ENCODE measurements around the gene ARMH1. TPM values are rescaled to one million over a fixed set of nuclear protein-coding genes. Genes with fewer than 3 reads are reported as not detected.

Gene ARMH1
- polyA plus RNA-seq, 1 of the 3 experiments (the other 2 are of a cell fraction), result 6.6 TPM

DNA sequence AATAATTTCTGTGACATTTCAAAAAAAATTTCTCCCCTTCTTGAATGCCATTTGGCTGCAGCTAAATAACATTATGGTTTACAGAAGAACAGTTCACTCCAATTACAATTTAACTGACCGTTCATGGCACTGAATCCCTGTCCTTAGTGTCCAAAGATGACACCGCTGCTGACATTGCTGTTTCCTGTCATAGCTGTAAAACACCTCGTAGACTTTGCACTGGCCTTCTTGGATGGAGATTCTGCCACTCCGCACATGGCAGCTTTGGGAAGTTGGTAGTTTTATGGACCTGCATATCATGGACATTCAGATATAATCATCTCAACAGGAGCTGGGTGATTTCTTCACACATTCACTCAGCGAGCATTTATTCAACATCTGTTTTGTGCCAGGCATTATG is 5.0 kb downstream of the ARMH1 start:
- no peak overlapping the region for H3K27ac ChIP-seq (ENCODE audit: low read depth in 2 of 2, low read length in 1 of 2)
- POLR2A ChIA-PET, result no interaction called here
- CTCF ChIA-PET, result interaction anchor here (0.7 to 1.5 kb wide), 4 partner anchors 10 to 462 kb away, joined by 3 to 7 read pairs (median 4); no protein-coding TSS in a partner anchor
- no peak for DNase-seq
- peaks cover 6% of the 10 kb centered on the region; the same call in 1 of the 2 replicates for H3K79me2 ChIP-seq (ENCODE audit: insufficient read depth)
- no peak overlapping the region for H2AFZ ChIP-seq (ENCODE audit: low read depth)
- WGBS (ENCODE audit: low lambda C conversion rate), result 83% methylated on average over 5 of the region's 5 CpGs
- no peaks in the 10 kb centered on the region for H4K20me1 ChIP-seq (ENCODE audit: insufficient read depth)
- no peaks in the 10 kb centered on the region for H3K9me2 ChIP-seq
- H3K36me3 ChIP-seq (replicated peaks in 1 of 2; ENCODE audit: control insufficient read depth in 1 of 2, insufficient read depth in 2 of 2, low read length in 1 of 2), result no peaks in the 10 kb centered on the region
- H3K9ac ChIP-seq, result no peak overlapping the region
- no peaks in the 10 kb centered on the region for H3K27me3 ChIP-seq (ENCODE audit: insufficient read depth)
- no peak overlapping the region for H3K4me3 ChIP-seq (ENCODE audit: low read depth in 2 of 2, low read length in 1 of 2)
- no peak overlapping the region for H3K4me2 ChIP-seq
- peaks cover 0 to 9% of the 10 kb centered on the region in 2 experiments; a peak in 1 of 4 replicates for H3K4me1 ChIP-seq (ENCODE audit: control insufficient read depth in 1 of 2, insufficient read depth in 2 of 2, low read depth in 1 of 2, low read length in 1 of 2)
- no peaks in the 10 kb centered on the region for H3K9me3 ChIP-seq
- TF ChIP-seq MEF2A (IDR thresholded peaks at IDR 0.05; ENCODE audit: borderline replicate concordance, low read depth) (no peak), FOXJ3 (CRISPR knock-in tag; IDR thresholded peaks at IDR 0.05) (no peak), TAF1 (IDR thresholded peaks at IDR 0.05; ENCODE audit: borderline replicate concordance, low read depth, low read length) (no peak), POLR2AphosphoS5 (IDR thresholded peaks at IDR 0.05; ENCODE audit: low read depth, low read length) (no peak), SIN3A (IDR thresholded peaks at IDR 0.05; ENCODE audit: borderline replicate concordance, low read depth, low read length) (no peak), GATA2 (CRISPR knock-in tag; IDR thresholded peaks at IDR 0.05) (no peak), SMC3 (IDR thresholded peaks at IDR 0.05; ENCODE audit: low read depth, low read length) (no peak)
- no peaks in the 10 kb centered on the region for H3F3A ChIP-seq (replicated peaks; ENCODE audit: insufficient read depth)

- no peak for DNase-seq
- H3F3A ChIP-seq (replicated peaks; ENCODE audit: insufficient read depth), result no peaks in the 10 kb centered on the region
- no peaks in the 10 kb centered on the region for H3K9me2 ChIP-seq
- no peak overlapping the region for H3K4me3 ChIP-seq (ENCODE audit: low read depth in 2 of 2, low read length in 1 of 2)
- CTCF ChIA-PET, result interaction anchor here (1.0 to 1.4 kb wide), 2 partner anchors 27 to 29 kb away, joined by 3 read pairs; no protein-coding TSS in a partner anchor
- 82% methylated on average over 14 of the region's 14 CpGs for WGBS (ENCODE audit: low lambda C conversion rate)
- no peak overlapping the region for H3K4me2 ChIP-seq
- no peaks in the 10 kb centered on the region for H3K36me3 ChIP-seq (replicated peaks in 1 of 2; ENCODE audit: control insufficient read depth in 1 of 2, insufficient read depth in 2 of 2, low read length in 1 of 2)
- no peaks in the 10 kb centered on the region for H3K9me3 ChIP-seq
- no peaks in the 10 kb centered on the region for H4K20me1 ChIP-seq (ENCODE audit: insufficient read depth)
- peaks cover 0 to 2% of the 10 kb centered on the region in 2 experiments; a peak in 1 of 4 replicates for H3K4me1 ChIP-seq (ENCODE audit: control insufficient read depth in 1 of 2, insufficient read depth in 2 of 2, low read depth in 1 of 2, low read length in 1 of 2)
- no peak overlapping the region for H2AFZ ChIP-seq (ENCODE audit: low read depth)
- H3K27ac ChIP-seq (ENCODE audit: low read depth in 2 of 2, low read length in 1 of 2), result no peak overlapping the region
- no peak overlapping the region for H3K9ac ChIP-seq
- no peaks in the 10 kb centered on the region for H3K27me3 ChIP-seq (ENCODE audit: insufficient read depth)
- POLR2A ChIA-PET, result no interaction called here
- H3K79me2 ChIP-seq (ENCODE audit: insufficient read depth), result no peaks in the 10 kb centered on the region
- TF ChIP-seq PBX3 (IDR thresholded peaks at IDR 0.05), result no peak
- TF ChIP-seq, protein P1, sequence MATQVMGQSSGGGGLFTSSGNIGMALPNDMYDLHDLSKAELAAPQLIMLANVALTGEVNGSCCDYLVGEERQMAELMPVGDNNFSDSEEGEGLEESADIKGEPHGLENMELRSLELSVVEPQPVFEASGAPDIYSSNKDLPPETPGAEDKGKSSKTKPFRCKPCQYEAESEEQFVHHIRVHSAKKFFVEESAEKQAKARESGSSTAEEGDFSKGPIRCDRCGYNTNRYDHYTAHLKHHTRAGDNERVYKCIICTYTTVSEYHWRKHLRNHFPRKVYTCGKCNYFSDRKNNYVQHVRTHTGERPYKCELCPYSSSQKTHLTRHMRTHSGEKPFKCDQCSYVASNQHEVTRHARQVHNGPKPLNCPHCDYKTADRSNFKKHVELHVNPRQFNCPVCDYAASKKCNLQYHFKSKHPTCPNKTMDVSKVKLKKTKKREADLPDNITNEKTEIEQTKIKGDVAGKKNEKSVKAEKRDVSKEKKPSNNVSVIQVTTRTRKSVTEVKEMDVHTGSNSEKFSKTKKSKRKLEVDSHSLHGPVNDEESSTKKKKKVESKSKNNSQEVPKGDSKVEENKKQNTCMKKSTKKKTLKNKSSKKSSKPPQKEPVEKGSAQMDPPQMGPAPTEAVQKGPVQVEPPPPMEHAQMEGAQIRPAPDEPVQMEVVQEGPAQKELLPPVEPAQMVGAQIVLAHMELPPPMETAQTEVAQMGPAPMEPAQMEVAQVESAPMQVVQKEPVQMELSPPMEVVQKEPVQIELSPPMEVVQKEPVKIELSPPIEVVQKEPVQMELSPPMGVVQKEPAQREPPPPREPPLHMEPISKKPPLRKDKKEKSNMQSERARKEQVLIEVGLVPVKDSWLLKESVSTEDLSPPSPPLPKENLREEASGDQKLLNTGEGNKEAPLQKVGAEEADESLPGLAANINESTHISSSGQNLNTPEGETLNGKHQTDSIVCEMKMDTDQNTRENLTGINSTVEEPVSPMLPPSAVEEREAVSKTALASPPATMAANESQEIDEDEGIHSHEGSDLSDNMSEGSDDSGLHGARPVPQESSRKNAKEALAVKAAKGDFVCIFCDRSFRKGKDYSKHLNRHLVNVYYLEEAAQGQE (IDR thresholded peaks at IDR 0.05; ENCODE audit: low read depth, low read length), result no peak
- no peak for TF ChIP-seq FOSL2 (IDR thresholded peaks at IDR 0.05; ENCODE audit: borderline replicate concordance, low read depth)
- TF ChIP-seq GABPA (IDR thresholded peaks at IDR 0.05; ENCODE audit: low read depth), result no peak
- no peak for TF ChIP-seq USF1 (IDR thresholded peaks at IDR 0.05; ENCODE audit: borderline replicate concordance, low read depth)
- no peak for TF ChIP-seq ELF1 (IDR thresholded peaks at IDR 0.05)
- no peak for TF ChIP-seq USF2 (IDR thresholded peaks at IDR 0.05; ENCODE audit: borderline replicate concordance, low read depth, low read length)
- TF ChIP-seq, protein P2, sequence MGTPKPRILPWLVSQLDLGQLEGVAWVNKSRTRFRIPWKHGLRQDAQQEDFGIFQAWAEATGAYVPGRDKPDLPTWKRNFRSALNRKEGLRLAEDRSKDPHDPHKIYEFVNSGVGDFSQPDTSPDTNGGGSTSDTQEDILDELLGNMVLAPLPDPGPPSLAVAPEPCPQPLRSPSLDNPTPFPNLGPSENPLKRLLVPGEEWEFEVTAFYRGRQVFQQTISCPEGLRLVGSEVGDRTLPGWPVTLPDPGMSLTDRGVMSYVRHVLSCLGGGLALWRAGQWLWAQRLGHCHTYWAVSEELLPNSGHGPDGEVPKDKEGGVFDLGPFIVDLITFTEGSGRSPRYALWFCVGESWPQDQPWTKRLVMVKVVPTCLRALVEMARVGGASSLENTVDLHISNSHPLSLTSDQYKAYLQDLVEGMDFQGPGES (IDR thresholded peaks at IDR 0.05; ENCODE audit: low read depth, low read length), result no peak
- TF ChIP-seq CHD2 (IDR thresholded peaks at IDR 0.05; ENCODE audit: low read length, partially characterized antibody), result no peak
- no peak for TF ChIP-seq TAF1 (IDR thresholded peaks at IDR 0.05; ENCODE audit: borderline replicate concordance, low read depth, low read length)
- no peak for TF ChIP-seq FOXJ3 (CRISPR knock-in tag; IDR thresholded peaks at IDR 0.05)
- no peak for TF ChIP-seq TEAD4 (IDR thresholded peaks at IDR 0.05; ENCODE audit: borderline replicate concordance, insufficient read depth)
Observed at GRCh38 chr1:44681905-44682882, 7.7 kb downstream of the ARMH1 start.
